ENCODE measurements around the gene ADGRG1. TPM values are rescaled to one million over a fixed set of nuclear protein-coding genes. Genes with fewer than 3 reads are reported as not detected.

ADGRG1 gene
- total RNA-seq, 4 donors from 2014 or later = 129 to 159 (median 136) TPM

GRCh38 chr16:57698812-57699405, 70.5 kb downstream of the ADGRG1 start:
- peak in 1 of 2 donors; percentile 52 for DNase-seq (ENCODE audit: low spot score in 2 of 2)
- H3K4me3 ChIP-seq (ENCODE audit: low read depth, poor library complexity, severe bottlenecking) = no peak overlapping the region
- intact Hi-C loops (cut with DNase I; ENCODE audit: low total_unique reads) = no loop called here
- whole genome bisulfite sequencing, 2 donors = 79 to 89% methylated on average over 7 to 16 of the region's 16 CpGs
- no peak for TF ChIP-seq POLR2A (IDR thresholded peaks at IDR 0.05)
- no peak for TF ChIP-seq CTCF (IDR thresholded peaks at IDR 0.05)

GRCh38 chr16:57699481-57699880, 71.1 kb downstream of the ADGRG1 start:
- no peak overlapping the region for H3K4me3 ChIP-seq (ENCODE audit: low read depth, poor library complexity, severe bottlenecking)
- DNase-seq (ENCODE audit: low spot score in 2 of 2) = peak in 1 of 2 donors; percentile 57
- intact Hi-C loops (cut with DNase I; ENCODE audit: low total_unique reads) = no loop called here
- WGBS, 2 donors = 81 to 97% methylated on average over 3 of the region's 3 CpGs
- TF ChIP-seq POLR2A (IDR thresholded peaks at IDR 0.05) = no peak
- TF ChIP-seq CTCF (IDR thresholded peaks at IDR 0.05) = no peak

- intact Hi-C loops (cut with DNase I; ENCODE audit: low total_unique reads) = no loop called here
- no peak overlapping the region for H3K4me3 ChIP-seq (ENCODE audit: low read depth, poor library complexity, severe bottlenecking)
- peak in 1 of 2 donors; percentile 81 for DNase-seq (ENCODE audit: low spot score in 2 of 2)
- WGBS, 2 donors = 93 to 94% methylated on average over 6 to 7 of the region's 7 CpGs
- no peak for TF ChIP-seq CTCF (IDR thresholded peaks at IDR 0.05)
- no peak for TF ChIP-seq POLR2A (IDR thresholded peaks at IDR 0.05)
Observed at GRCh38 chr16:57699899-57700298, 71.5 kb downstream of the ADGRG1 start.

- peak in 1 of 2 donors; percentile 57 for DNase-seq (ENCODE audit: low spot score in 2 of 2)
- TF ChIP-seq POLR2A (IDR thresholded peaks at IDR 0.05) (no peak), CTCF (IDR thresholded peaks at IDR 0.05) (no peak)
- 78 to 83% methylated on average over 10 of the region's 10 CpGs for WGBS, 2 donors
- intact Hi-C loops (cut with DNase I; ENCODE audit: low total_unique reads) = no loop called here
- H3K4me3 ChIP-seq (ENCODE audit: low read depth, poor library complexity, severe bottlenecking) = no peak overlapping the region
Observed at GRCh38 chr16:57700781-57701551, 72.5 kb downstream of the ADGRG1 start.

- 83 to 90% methylated on average over 23 of the region's 23 CpGs for WGBS, 2 donors
- peak in 1 of 2 donors; percentile 76 for DNase-seq (ENCODE audit: low spot score in 2 of 2)
- H3K4me3 ChIP-seq (ENCODE audit: low read depth, poor library complexity, severe bottlenecking) = no peak overlapping the region
- TF ChIP-seq POLR2A (IDR thresholded peaks at IDR 0.05) = no peak
- TF ChIP-seq CTCF (IDR thresholded peaks at IDR 0.05) = no peak
- intact Hi-C loops (cut with DNase I; ENCODE audit: low total_unique reads) = no loop called here
Observed at GRCh38 chr16:57701759-57702371, 73.4 kb downstream of the ADGRG1 start.
